ENCODE data around the gene SECISBP2.

DNA sequence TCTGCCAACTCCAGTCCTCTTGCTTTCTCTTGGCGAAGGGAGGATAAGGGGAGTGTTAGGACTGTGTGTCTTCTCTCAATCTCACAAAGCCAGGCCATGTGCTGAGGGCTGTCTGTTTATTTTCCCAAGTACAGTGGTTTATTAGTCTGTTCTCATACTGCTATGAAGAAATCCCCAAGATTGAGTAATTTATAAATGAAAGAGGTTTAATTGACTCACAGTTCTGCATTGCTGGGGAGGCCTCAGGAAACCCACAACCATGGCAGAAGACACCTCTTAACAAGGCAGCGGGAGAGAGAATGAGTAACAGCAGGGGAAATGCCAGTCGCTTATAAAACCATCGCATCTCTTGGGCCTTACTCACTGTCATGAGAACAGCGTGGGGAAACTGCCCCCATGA lies 43.5 kb upstream of the SECISBP2 start:
- no peak for TF ChIP-seq POLR2AphosphoS5 (IDR thresholded peaks at IDR 0.05)
- TF ChIP-seq, protein P1, sequence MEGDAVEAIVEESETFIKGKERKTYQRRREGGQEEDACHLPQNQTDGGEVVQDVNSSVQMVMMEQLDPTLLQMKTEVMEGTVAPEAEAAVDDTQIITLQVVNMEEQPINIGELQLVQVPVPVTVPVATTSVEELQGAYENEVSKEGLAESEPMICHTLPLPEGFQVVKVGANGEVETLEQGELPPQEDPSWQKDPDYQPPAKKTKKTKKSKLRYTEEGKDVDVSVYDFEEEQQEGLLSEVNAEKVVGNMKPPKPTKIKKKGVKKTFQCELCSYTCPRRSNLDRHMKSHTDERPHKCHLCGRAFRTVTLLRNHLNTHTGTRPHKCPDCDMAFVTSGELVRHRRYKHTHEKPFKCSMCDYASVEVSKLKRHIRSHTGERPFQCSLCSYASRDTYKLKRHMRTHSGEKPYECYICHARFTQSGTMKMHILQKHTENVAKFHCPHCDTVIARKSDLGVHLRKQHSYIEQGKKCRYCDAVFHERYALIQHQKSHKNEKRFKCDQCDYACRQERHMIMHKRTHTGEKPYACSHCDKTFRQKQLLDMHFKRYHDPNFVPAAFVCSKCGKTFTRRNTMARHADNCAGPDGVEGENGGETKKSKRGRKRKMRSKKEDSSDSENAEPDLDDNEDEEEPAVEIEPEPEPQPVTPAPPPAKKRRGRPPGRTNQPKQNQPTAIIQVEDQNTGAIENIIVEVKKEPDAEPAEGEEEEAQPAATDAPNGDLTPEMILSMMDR (IDR thresholded peaks at IDR 0.05): no peak
- TF ChIP-seq POLR2A (IDR thresholded peaks at IDR 0.05): no peak
